Muscle layer of colon (tissue), 2 donors: ENCODE measurements around the gene HNRNPU.

Experiments used
- H3K27ac ChIP-seq: one replicate; pipeline ENCODE4 v1.7.0; 2013; ENCODE audit warnings: low read depth, mild to moderate bottlenecking, low read length, moderate library complexity
- H3K27me3 ChIP-seq, 2 donors: one replicate each; pipeline ENCODE4 v1.7.0; 2013; ENCODE audit warnings: low read length in 2 of 2, mild to moderate bottlenecking in 2 of 2; ENCODE audit not compliant: insufficient read depth in 2 of 2, control insufficient read depth in 1 of 2
- H3K36me3 ChIP-seq: one replicate; pipeline ENCODE4 v1.7.0; 2013; ENCODE audit warnings: mild to moderate bottlenecking, low read length; ENCODE audit not compliant: insufficient read depth
- H3K4me1 ChIP-seq: one replicate; pipeline ENCODE4 v1.7.0; 2013; ENCODE audit warnings: mild to moderate bottlenecking, low read length; ENCODE audit not compliant: insufficient read depth
- H3K4me3 ChIP-seq, 2 donors: one replicate each; pipeline ENCODE4 v1.7.0; 2013; ENCODE audit warnings: low read length in 2 of 2, low read depth in 1 of 2, mild to moderate bottlenecking in 1 of 2, moderate library complexity in 1 of 2
- H3K9ac ChIP-seq: one replicate; pipeline ENCODE4 v1.7.0; 2013; ENCODE audit warnings: low read length
- H3K9me3 ChIP-seq: one replicate; pipeline ENCODE4 v1.7.0; 2013; ENCODE audit warnings: mild to moderate bottlenecking, low read length
- donor health status: abdominal sarcoma.
- donor health status: Adenocarcinoma of cecum.

HNRNPU gene

DNA sequence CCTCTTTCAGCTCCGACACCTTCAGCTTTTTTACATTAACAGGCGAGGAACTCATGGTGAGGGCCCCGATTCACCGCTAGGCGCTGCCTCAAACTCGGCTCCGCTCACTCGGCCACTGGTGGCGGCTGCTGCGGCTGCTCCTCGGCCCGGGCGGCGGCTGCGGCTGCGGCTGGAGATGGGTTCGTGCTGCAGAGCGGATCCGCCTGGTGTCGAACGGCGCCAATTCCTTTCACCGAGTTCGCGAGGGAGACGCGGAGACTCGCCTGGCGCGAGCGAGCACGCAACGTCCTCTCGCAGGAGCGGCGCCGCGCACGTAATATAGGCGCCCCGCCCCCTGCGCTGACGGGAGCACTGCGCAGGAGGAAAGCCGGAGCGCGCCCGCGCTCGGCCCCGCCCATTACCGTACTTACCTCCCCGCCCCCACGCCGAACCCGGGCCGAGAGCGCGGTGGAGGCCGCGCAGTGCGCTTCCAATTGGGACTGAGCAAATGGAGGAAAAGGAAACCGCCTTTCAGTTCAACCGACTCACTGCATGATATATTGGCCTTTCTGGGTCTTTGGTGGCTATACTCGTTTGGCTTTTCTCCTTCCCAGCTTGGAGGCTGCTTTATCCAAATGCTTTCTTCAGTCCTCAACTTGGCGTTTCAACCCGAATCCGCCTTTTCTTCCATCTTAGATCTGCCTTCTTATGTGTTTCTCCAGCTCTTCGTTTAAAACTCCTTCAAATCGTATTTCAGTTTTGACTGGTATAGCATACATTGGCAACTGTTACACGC is at the start of gene HNRNPU:
TSS of gene HNRNPU (minus strand) at position 291 of the 775 bp plus-strand sequence. CDS start at position 55, 236 bp downstream.
- H3K4me1 ChIP-seq, result peaks cover 45% of the 10 kb centered on the region
- H3K4me3 ChIP-seq, result peak within 1 kb of the TSS; percentile 73 to 92
- H3K9me3 ChIP-seq, result no peaks in the 10 kb centered on the region
- peaks cover 10% of the 10 kb centered on the region for H3K36me3 ChIP-seq
- no peaks in the 10 kb centered on the region for H3K27me3 ChIP-seq
- peak within 1 kb of the TSS; percentile 98 for H3K9ac ChIP-seq
- peak within 1 kb of the TSS; percentile 100 for H3K27ac ChIP-seq

DNA sequence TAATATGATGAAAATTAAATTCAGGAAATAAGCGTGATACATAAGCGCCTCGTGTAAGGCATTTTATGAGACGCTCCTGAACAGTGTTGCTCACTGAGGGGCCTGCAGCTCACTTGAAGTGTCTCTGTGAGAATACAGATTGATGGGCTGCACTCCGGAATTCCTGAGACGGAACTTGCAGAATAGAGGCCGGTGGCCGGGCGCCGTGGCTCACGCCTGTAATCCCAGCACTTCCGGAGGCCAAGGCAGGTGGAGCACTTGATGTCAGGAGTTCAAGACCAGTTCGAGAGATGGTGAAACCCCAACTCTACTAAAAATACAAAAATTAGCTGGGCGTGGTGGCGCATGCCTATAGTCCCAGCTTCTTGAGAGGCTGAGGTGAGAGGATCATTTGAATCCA is 49.5 kb upstream of the HNRNPU start:
- H3K27ac ChIP-seq, result no peak overlapping the region
- no peak overlapping the region for H3K9ac ChIP-seq
- H3K27me3 ChIP-seq, result no peaks in the 10 kb centered on the region
- no peaks in the 10 kb centered on the region for H3K9me3 ChIP-seq
- no peaks in the 10 kb centered on the region for H3K36me3 ChIP-seq
- no peaks in the 10 kb centered on the region for H3K4me1 ChIP-seq
- no peak overlapping the region for H3K4me3 ChIP-seq

DNA sequence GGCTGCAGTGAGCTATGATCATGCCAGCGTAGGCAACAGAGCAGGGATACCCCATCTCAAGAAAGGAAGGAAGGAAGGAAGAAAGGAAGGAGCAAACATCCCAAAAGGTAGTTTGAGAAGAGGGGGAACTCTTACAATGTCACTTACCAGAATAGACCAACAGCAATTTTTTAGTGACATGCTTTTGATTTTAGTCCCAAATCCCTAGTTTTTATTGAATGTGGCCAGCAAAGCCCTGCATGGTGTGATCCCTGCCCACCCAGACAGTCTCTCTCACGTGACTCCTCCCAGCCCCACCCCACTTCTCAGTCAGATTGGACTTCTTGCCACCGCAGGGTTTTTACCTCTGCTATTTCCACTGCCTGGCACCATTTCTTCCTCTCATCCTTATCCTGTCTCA is 39.8 kb upstream of the HNRNPU start:
- Histone ChIP-seq H3K4me1 (no peaks in the 10 kb centered on the region), H3K27ac (no peak overlapping the region), H3K9me3 (no peaks in the 10 kb centered on the region), H3K36me3 (no peaks in the 10 kb centered on the region), H3K4me3 (no peak overlapping the region), H3K27me3 (no peaks in the 10 kb centered on the region), H3K9ac (no peak overlapping the region)

DNA sequence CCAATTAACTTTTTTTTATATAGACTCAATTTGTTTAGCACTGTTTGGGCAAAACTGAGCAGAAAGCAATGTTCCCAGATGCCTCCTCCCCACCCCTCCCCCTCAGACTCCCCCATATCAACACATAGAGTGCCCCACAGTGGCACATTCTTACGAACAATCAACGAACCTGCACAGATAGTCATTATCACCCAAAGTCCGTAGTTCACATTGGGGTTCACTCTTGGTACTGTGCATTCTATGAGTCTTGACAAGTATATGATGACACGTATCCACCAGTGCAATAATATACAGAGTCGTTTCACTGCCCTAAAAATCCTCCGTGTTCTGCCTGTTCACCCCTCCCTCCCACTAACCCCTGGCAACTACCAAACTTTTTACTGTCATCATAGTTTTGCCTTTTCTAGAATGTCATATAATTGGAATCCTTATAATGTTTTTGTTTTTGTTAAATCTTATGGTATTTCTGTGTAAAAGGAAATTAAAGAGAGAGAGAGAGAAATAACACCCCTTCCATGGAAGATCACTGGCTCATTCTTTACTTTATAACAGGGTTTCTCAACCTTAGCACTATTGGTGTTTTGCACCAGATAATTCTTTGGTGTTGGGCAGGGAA is 37.2 kb upstream of the HNRNPU start:
- H3K36me3 ChIP-seq, result no peaks in the 10 kb centered on the region
- no peak overlapping the region for H3K4me3 ChIP-seq
- H3K9me3 ChIP-seq, result no peaks in the 10 kb centered on the region
- H3K27ac ChIP-seq, result no peak overlapping the region
- no peaks in the 10 kb centered on the region for H3K4me1 ChIP-seq
- no peak overlapping the region for H3K9ac ChIP-seq
- no peaks in the 10 kb centered on the region for H3K27me3 ChIP-seq

DNA sequence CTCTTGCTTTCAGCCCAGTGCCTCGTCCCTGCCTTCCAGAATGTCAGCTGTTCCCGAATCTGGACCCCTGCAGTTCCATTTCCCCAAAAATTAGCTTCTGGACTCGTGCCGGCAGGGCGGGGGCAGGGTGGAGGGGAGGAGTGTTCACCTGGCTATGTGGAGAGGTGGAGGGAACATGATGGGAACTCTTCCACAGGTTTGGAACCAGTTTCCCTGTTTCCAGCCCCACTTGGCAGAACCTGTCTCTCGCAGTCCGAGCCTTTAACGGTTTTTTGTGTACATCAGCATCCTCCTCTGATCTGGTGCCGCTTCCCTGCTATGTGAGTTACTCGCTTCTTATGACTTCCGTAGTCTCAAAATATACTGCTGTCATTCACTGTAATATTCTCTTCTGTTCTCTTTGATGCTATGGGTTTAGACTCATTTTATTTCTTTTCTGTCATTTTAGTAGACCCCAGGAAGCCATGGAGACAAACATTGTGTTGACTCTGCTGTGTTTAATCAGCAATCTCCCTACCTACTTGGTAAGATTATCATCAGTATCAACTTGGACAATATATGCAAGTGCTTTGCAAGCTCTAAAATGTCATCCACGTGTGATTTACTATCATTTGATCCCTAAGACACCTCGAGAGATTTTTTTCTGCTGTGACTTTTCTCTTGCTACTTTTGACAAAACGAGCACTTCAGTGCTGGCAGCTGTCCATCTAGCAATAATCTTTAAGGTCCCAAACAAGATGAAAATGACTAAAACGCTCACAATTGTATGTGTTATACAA is 33.3 kb upstream of the HNRNPU start:
- Histone ChIP-seq H3K36me3 (no peaks in the 10 kb centered on the region), H3K27ac (no peak overlapping the region), H3K9me3 (no peaks in the 10 kb centered on the region), H3K9ac (no peak overlapping the region), H3K4me3 (no peak overlapping the region), H3K27me3 (no peaks in the 10 kb centered on the region), H3K4me1 (no peaks in the 10 kb centered on the region)

DNA sequence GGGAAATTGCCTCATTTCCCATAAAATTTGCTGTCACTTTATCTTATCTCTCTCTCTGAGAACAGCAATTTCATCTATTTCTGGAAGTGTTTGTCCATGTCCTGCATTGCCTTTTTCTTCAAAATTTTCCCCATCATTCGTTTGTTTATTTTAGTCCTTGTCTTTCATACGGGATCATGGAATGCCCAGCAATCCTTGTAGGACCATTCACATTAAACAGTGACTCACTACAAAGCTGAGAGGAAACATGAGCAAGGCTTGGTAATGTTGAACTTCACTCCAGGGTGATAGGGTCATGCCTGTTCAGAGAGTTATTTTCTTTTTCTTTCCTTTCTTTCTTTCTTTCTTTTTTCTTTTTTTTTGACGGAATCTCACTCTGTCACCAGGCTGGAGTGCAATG is 32.2 kb upstream of the HNRNPU start:
- H3K9ac ChIP-seq, result no peak overlapping the region
- H3K9me3 ChIP-seq, result no peaks in the 10 kb centered on the region
- no peaks in the 10 kb centered on the region for H3K36me3 ChIP-seq
- H3K4me3 ChIP-seq, result no peak overlapping the region
- H3K27me3 ChIP-seq, result no peaks in the 10 kb centered on the region
- no peaks in the 10 kb centered on the region for H3K4me1 ChIP-seq
- no peak overlapping the region for H3K27ac ChIP-seq

DNA sequence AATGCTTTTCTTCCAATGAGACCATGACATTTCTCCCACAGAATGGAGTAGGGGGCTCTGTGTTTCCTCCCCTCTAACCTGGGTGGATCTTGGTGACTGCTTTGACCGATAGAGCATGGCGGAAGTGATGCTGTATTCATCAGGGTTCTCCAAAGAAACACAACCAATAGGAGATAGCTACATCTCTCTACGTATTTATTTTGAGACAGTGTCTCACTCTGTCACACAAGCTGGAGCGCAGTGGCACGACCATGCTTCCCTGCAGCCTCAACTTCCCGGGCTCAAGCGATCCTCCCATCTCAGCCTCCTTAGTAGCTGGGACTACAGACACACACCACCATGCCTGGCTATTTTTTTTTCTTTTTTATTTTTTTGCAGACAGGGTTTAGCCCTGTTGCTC is 29.5 kb upstream of the HNRNPU start:
- Histone ChIP-seq H3K4me3 (no peak overlapping the region), H3K4me1 (no peaks in the 10 kb centered on the region), H3K36me3 (no peaks in the 10 kb centered on the region), H3K27ac (no peak overlapping the region), H3K9me3 (no peaks in the 10 kb centered on the region), H3K9ac (no peak overlapping the region), H3K27me3 (no peaks in the 10 kb centered on the region)

DNA sequence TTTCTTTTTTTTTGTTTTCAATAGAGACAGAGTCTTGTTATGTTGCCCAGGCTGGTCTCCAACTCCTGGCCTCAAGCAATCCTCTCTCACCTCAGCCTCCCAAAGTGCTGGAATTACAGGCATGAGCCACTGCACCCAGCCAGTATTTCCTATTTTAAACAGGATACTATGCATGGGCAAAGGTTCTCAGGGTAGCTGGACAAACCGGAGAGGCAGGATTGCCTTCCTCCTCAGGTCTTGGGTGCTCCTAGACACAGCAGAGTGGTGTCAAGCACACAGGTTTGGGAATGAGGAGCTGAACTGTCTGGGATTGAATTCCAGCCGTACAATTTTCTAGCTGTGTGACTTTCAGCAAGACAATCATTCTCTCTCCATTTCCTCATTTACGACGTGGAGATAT is 22.9 kb upstream of the HNRNPU start:
- Histone ChIP-seq H3K9ac (no peak overlapping the region), H3K36me3 (no peaks in the 10 kb centered on the region), H3K4me3 (no peak overlapping the region), H3K4me1 (no peaks in the 10 kb centered on the region), H3K27me3 (no peaks in the 10 kb centered on the region), H3K9me3 (no peaks in the 10 kb centered on the region), H3K27ac (no peak overlapping the region)

DNA sequence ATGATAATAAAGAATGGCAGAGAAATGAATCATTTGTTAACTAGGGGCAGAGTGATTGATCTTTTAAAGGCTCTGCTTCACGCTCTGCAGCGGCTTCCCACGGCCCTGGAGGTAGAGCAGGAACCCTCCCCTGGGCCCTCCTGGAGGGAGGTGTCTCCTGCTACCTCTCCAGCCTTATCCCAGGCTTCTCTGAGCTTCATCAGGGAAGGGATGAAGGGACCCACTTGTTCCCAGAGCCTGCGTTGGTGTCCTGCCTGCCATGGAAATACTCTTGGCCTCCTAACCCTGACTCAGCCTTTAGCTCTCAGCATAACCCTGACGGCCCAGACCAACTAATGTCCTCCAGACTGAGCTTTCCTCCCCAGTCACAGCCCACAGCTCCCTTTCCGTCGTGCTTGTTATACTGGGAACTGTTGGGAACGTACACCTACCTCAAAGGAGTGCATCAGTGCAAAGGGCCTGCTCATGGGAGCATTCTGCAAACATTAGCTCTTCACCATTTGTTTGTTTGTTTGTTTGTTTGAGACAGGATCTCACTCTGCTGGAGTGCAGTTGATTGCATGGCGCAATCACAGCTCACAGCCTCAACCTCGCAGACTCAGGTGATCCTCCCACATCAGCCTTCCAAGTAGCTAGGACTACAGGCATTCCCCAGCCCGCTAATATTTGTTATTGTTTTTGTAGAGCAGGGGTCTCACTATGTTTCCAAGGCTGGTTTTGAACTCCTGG is 17.4 kb upstream of the HNRNPU start:
- H3K27ac ChIP-seq, result no peak overlapping the region
- no peaks in the 10 kb centered on the region for H3K9me3 ChIP-seq
- H3K4me3 ChIP-seq, result no peak overlapping the region
- H3K4me1 ChIP-seq, result no peaks in the 10 kb centered on the region
- H3K36me3 ChIP-seq, result no peaks in the 10 kb centered on the region
- no peaks in the 10 kb centered on the region for H3K27me3 ChIP-seq
- H3K9ac ChIP-seq, result no peak overlapping the region

DNA sequence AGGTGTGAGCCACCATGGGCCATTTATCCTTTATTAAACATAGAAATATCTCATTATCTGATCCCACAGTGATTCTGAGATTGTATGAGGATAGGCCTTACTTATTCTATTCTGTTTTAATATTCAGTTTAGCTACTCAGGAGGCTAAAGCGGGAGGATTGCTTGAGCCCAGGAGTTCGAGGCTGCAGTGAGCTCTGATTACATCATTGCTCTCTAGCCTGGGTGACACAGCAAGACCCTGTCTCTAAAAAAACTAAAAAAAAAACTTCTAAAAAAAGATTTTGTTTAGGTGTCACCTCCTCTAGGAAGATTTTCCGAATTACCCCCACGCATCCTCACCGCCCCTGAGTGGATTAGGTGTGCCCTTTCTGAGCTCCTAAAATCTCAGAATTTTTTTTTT is 14.3 kb upstream of the HNRNPU start:
- H3K27me3 ChIP-seq, result no peaks in the 10 kb centered on the region
- H3K9ac ChIP-seq, result no peak overlapping the region
- H3K4me3 ChIP-seq, result no peak overlapping the region
- H3K9me3 ChIP-seq, result no peaks in the 10 kb centered on the region
- H3K27ac ChIP-seq, result no peak overlapping the region
- no peaks in the 10 kb centered on the region for H3K4me1 ChIP-seq
- H3K36me3 ChIP-seq, result no peaks in the 10 kb centered on the region

DNA sequence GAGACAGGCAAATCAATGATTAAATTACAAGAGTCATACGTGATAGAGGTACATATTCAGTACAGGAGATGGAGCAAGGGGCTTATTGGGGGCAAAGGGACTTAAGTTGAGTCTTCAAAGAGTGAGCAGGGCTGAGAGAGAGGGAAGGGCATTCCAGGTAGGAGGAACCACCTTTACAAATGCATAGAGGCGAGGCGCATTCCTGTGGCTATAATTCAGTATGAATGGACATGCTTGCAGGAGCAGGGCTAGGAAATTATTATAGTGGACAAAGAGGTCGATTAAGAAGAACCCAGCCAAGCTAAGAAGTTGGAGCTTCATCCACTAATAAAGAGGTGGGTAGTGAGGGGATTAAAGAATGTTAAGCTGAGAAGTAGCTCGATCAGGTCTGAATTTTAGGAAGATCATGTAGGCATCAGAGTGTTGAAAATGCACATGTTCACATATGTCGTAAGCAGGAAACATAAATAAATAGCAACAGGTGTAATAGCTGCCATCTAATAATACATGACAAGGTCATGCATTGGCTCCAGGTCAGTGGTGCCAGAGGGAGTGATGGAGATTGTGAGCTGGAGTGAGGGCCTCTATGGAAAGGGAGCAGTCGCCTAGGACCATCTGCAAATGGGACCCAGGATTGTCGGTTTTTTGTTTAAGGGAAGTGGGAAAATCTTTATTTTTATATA is 12.0 kb upstream of the HNRNPU start:
- no peaks in the 10 kb centered on the region for H3K27me3 ChIP-seq
- H3K9me3 ChIP-seq, result no peaks in the 10 kb centered on the region
- H3K4me1 ChIP-seq, result no peaks in the 10 kb centered on the region
- no peak overlapping the region for H3K27ac ChIP-seq
- H3K36me3 ChIP-seq, result no peaks in the 10 kb centered on the region
- no peak overlapping the region for H3K4me3 ChIP-seq
- no peak overlapping the region for H3K9ac ChIP-seq
